Measurements from ENCODE around the gene FAM20C. TPM values are rescaled to one million over a fixed set of nuclear protein-coding genes. Genes with fewer than 3 reads are reported as not detected.

The FAM20C gene
- total RNA-seq, 1 experiment from 2014 or later, result 62.6 TPM

GRCh38 chr7:208130-208673, 15.8 kb downstream of the FAM20C start:
- H2BK20ac ChIP-seq (ENCODE audit: low read depth, low read length, poor library complexity, severe bottlenecking), result no peak overlapping the region
- no peak overlapping the region for H2AFZ ChIP-seq (ENCODE audit: low read length)
- no peaks in the 10 kb centered on the region for H3K27me3 ChIP-seq (ENCODE audit: insufficient read depth, low read length)
- H2BK12ac ChIP-seq (ENCODE audit: insufficient read length, low read depth, low read length), result no peak overlapping the region
- no peak overlapping the region for H3K18ac ChIP-seq (ENCODE audit: insufficient read length, low read depth, low read length)
- no peak overlapping the region for H3T11ph ChIP-seq (ENCODE audit: low read length)
- no peak overlapping the region for H3K27ac ChIP-seq (ENCODE audit: insufficient read length, low read depth, low read length)
- Mint-ChIP-seq H3K4me3 (no peak overlapping the region; a peak in 1 of 5 replicates), H3K27me3 (ENCODE audit: low read depth) (peaks cover 1% of the 10 kb centered on the region; the same call in 1 of the 2 replicates), H3K36me3 (ENCODE audit: insufficient read depth in 1 of 3, low read depth in 3 of 3) (peaks cover 50 to 67% (median 62%) of the 10 kb centered on the region in 3 experiments), H3K27ac (peak overlapping the region; percentile 22 to 69 (median 27); a peak in 5 of 7 replicates), H3K9me3 (peaks cover 3 to 11% of the 10 kb centered on the region in 2 experiments; a peak in 3 of 5 replicates), H3K4me1 (peaks cover 7 to 8% of the 10 kb centered on the region in 2 experiments; a peak in 3 of 4 replicates)
- WGBS (ENCODE audit: extremely low coverage, insufficient read length, low lambda C conversion rate), result no CpG with 5 or more reads among the region's 10 CpGs
- H4K5ac ChIP-seq (ENCODE audit: insufficient read length, low read depth, low read length), result no peak overlapping the region
- no peak overlapping the region for H3K56ac ChIP-seq (ENCODE audit: insufficient read length, low read depth, low read length)
- H3K9me3 ChIP-seq (ENCODE audit: control insufficient read depth, low read depth, low read length), result no peaks in the 10 kb centered on the region
- no peaks in the 10 kb centered on the region; the same call in 1 of the 2 replicates for H3K79me2 ChIP-seq (ENCODE audit: insufficient read depth, low read length)
- no peak overlapping the region for H4K8ac ChIP-seq (replicated peaks; ENCODE audit: insufficient read length, low read depth, low read length)
- H3K23me2 ChIP-seq (ENCODE audit: insufficient read length, low read depth, low read length, poor library complexity, severe bottlenecking), result no peaks in the 10 kb centered on the region
- no peak overlapping the region for H3K4me2 ChIP-seq (ENCODE audit: insufficient read depth, insufficient read length, low read length)
- no peak for DNase-seq
- TF ChIP-seq CTCF (conservative IDR thresholded peaks at IDR 0.05), result no peak
- H4K91ac ChIP-seq (ENCODE audit: insufficient read length, low read depth, low read length), result no peak overlapping the region
- no peak overlapping the region for H3K23ac ChIP-seq (ENCODE audit: insufficient read length, low read depth, low read length)
- H3K14ac ChIP-seq (ENCODE audit: insufficient read depth, low read length), result no peak overlapping the region; the same call in 1 of the 2 replicates
- no peak overlapping the region for H2BK15ac ChIP-seq (ENCODE audit: low read depth, low read length)
- H2BK120ac ChIP-seq (ENCODE audit: low read depth, low read length, poor library complexity, severe bottlenecking), result no peak overlapping the region
- no peak overlapping the region for H2AK5ac ChIP-seq (ENCODE audit: insufficient read length, low read length)
- no peaks in the 10 kb centered on the region for H3K4me1 ChIP-seq (ENCODE audit: insufficient read depth, low read length)
- H3K4ac ChIP-seq (ENCODE audit: low read depth, low read length), result no peak overlapping the region; the same call in 1 of the 2 replicates
- H3K9ac ChIP-seq (ENCODE audit: extremely low read depth, insufficient read length, low read length), result no peak overlapping the region
- H4K20me1 ChIP-seq (ENCODE audit: control insufficient read depth, insufficient read depth, insufficient read length), result peaks cover 2% of the 10 kb centered on the region
- H3K79me1 ChIP-seq (ENCODE audit: insufficient read depth, low read depth, low read length, poor library complexity, severe bottlenecking), result no peaks in the 10 kb centered on the region
- H2BK5ac ChIP-seq (ENCODE audit: insufficient read length, low read length), result no peak overlapping the region
